Measurements from ENCODE around the gene JAKMIP2.

The JAKMIP2 gene

GRCh38 chr5:147538236-147538635 lies 244.3 kb downstream of the JAKMIP2 start:
- TF ChIP-seq ZBTB6 (tag by site-specific recombination; IDR thresholded peaks at IDR 0.05) (no peak), ZNF157 (tag by site-specific recombination; IDR thresholded peaks at IDR 0.05) (no peak), ZNF354C (tag by site-specific recombination; IDR thresholded peaks at IDR 0.05; ENCODE audit: borderline replicate concordance, low read depth) (no peak), ZNF280D (tag by site-specific recombination; IDR thresholded peaks at IDR 0.05) (no peak), OVOL3 (tag by site-specific recombination; IDR thresholded peaks at IDR 0.05) (no peak), WT1 (tag by site-specific recombination; IDR thresholded peaks at IDR 0.05) (no peak), ZNF555 (tag by site-specific recombination; conservative IDR thresholded peaks at IDR 0.05) (no peak), ZNF223 (tag by site-specific recombination; IDR thresholded peaks at IDR 0.05) (no peak), ZSCAN18 (tag by site-specific recombination; IDR thresholded peaks at IDR 0.05) (no peak), ZNF146 (tag by site-specific recombination; IDR thresholded peaks at IDR 0.05) (no peak), ZNF530 (tag by site-specific recombination; IDR thresholded peaks at IDR 0.05; ENCODE audit: low read depth) (no peak), SP7 (tag by site-specific recombination; IDR thresholded peaks at IDR 0.05) (no peak), ZBTB48 (tag by site-specific recombination; IDR thresholded peaks at IDR 0.05) (no peak), ZNF629 (tag by site-specific recombination; IDR thresholded peaks at IDR 0.05) (no peak), ZNF701 (tag by site-specific recombination; IDR thresholded peaks at IDR 0.05) (no peak), ZNF2 (tag by site-specific recombination; IDR thresholded peaks at IDR 0.05) (no peak), ZNF513 (tag by site-specific recombination; IDR thresholded peaks at IDR 0.05) (no peak), ZNF26 (tag by site-specific recombination; IDR thresholded peaks at IDR 0.05) (no peak)
- no peaks in the 10 kb centered on the region for H3K36me3 ChIP-seq (ENCODE audit: control insufficient read depth in 2 of 2, insufficient read depth in 1 of 2, low read length in 2 of 2)
- no peak overlapping the region for H3K4me3 ChIP-seq (ENCODE audit: low read depth, low read length)
- H3K27ac ChIP-seq (ENCODE audit: extremely low read depth, low read depth, low read length) = no peak overlapping the region
- peaks cover 8% of the 10 kb centered on the region for H3K4me1 ChIP-seq (ENCODE audit: control insufficient read depth, insufficient read depth, low read length)
- CTCF ChIA-PET = interaction anchor here (0.6 to 1.0 kb wide), 3 partner anchors 10 to 469 kb away, joined by 3 to 4 read pairs (median 3); no protein-coding TSS in a partner anchor
- POLR2A ChIA-PET = no interaction called here
- no peaks in the 10 kb centered on the region for H3K9me3 ChIP-seq (ENCODE audit: control insufficient read depth, insufficient read depth, low read depth, low read length)
